Measurements from ENCODE around the gene LIG3.

DNA sequence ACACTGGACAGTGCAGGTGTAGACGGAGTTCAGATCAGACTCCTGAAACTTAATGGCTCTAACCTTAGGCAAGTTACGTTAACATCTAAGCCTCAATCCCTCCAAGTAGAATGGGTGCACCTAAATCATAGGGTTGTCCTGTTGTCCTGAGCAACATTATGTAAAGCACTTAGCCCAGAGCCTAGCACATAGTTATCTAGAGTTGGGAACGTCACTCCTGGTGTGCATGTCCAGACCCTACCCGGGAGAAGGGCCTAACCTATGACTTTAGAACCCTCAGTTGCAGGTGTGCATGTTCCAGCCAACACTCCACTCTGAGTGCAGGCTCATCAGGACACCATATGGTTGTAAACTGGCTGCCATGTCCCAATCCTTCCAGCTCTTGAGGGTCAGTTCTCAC lies 26.0 kb downstream of the LIG3 start:
- TF ChIP-seq CTCF (IDR thresholded peaks at IDR 0.05; ENCODE audit: low read depth, low read length, poor library complexity, severe bottlenecking) (no peak), EZH2phosphoT487 (IDR thresholded peaks at IDR 0.05; ENCODE audit: borderline replicate concordance, low read length) (no peak)
